ENCODE data around the gene BST1. TPM values are rescaled to one million over a fixed set of nuclear protein-coding genes. Genes with fewer than 3 reads are reported as not detected.

BST1 gene
- total RNA-seq, 2 donors from 2014 or later = 0.99 to 1.6 TPM

- Histone ChIP-seq H3K4me3 (no peak overlapping the region), H3K4me1 (no peaks in the 10 kb centered on the region), H3K36me3 (replicated peaks in 1 of 2; ENCODE audit: insufficient read depth in 1 of 2, low read depth in 2 of 2) (peaks cover 0 to 3% of the 10 kb centered on the region in 2 donors), H3K27me3 (no peaks in the 10 kb centered on the region), H3K27ac (peak overlapping the region in 1 of 4 donors; percentile 57), H3K9me3 (no peaks in the 10 kb centered on the region)
- WGBS, 2 donors = 63 to 83% methylated on average over 3 of the region's 3 CpGs
- DNase-seq = no peak
- ATAC-seq = no peak
- intact Hi-C loops (cut with DNase I) = no loop called here
- no peak for TF ChIP-seq CTCF (IDR thresholded peaks at IDR 0.05)
- no peak for TF ChIP-seq POLR2A (IDR thresholded peaks at IDR 0.05)
Observed at GRCh38 chr4:15691346-15692135, 11.3 kb upstream of the BST1 start.

- DNase-seq (no peak), ATAC-seq (no peak)
- intact Hi-C loops (cut with DNase I) = no loop called here
- WGBS, 2 donors = 80 to 89% methylated on average over 2 of the region's 2 CpGs
- Histone ChIP-seq H3K36me3 (replicated peaks in 1 of 2; ENCODE audit: insufficient read depth in 1 of 2, low read depth in 2 of 2) (no peaks in the 10 kb centered on the region), H3K27me3 (no peaks in the 10 kb centered on the region), H3K4me3 (no peak overlapping the region), H3K9me3 (no peaks in the 10 kb centered on the region), H3K27ac (no peak overlapping the region), H3K4me1 (no peaks in the 10 kb centered on the region)
- no peak for TF ChIP-seq CTCF (IDR thresholded peaks at IDR 0.05)
- no peak for TF ChIP-seq POLR2A (IDR thresholded peaks at IDR 0.05)
Observed at GRCh38 chr4:15692602-15693001, 10.3 kb upstream of the BST1 start.

- Histone ChIP-seq H3K36me3 (replicated peaks in 1 of 2; ENCODE audit: insufficient read depth in 1 of 2, low read depth in 2 of 2) (no peaks in the 10 kb centered on the region), H3K27ac (no peak overlapping the region), H3K27me3 (no peaks in the 10 kb centered on the region), H3K4me1 (no peaks in the 10 kb centered on the region), H3K4me3 (no peak overlapping the region), H3K9me3 (no peaks in the 10 kb centered on the region)
- WGBS, 2 donors = 64 to 68% methylated on average over 4 of the region's 4 CpGs
- no peak for DNase-seq
- TF ChIP-seq POLR2A (IDR thresholded peaks at IDR 0.05) (no peak), CTCF (IDR thresholded peaks at IDR 0.05) (no peak)
- intact Hi-C loops (cut with DNase I) = no loop called here
- no peak for ATAC-seq
Observed at GRCh38 chr4:15694431-15694830, 8.4 kb upstream of the BST1 start.

GRCh38 chr4:15695240-15695699, 7.6 kb upstream of the BST1 start:
- no peaks in the 10 kb centered on the region for H3K36me3 ChIP-seq (replicated peaks in 1 of 2; ENCODE audit: insufficient read depth in 1 of 2, low read depth in 2 of 2)
- 89% methylated on average over 10 of the region's 10 CpGs for WGBS, 2 donors
- H3K27ac ChIP-seq = no peak overlapping the region
- H3K9me3 ChIP-seq = no peaks in the 10 kb centered on the region
- no peaks in the 10 kb centered on the region for H3K4me1 ChIP-seq
- intact Hi-C loops (cut with DNase I) = no loop called here
- no peaks in the 10 kb centered on the region for H3K27me3 ChIP-seq
- no peak overlapping the region for H3K4me3 ChIP-seq
- DNase-seq (no peak), ATAC-seq (no peak)
- TF ChIP-seq CTCF (IDR thresholded peaks at IDR 0.05) (no peak), POLR2A (IDR thresholded peaks at IDR 0.05) (no peak)

GRCh38 chr4:15695729-15696128, 7.1 kb upstream of the BST1 start:
- ATAC-seq = no peak
- no peaks in the 10 kb centered on the region for H3K27me3 ChIP-seq
- 69 to 82% methylated on average over 3 of the region's 3 CpGs for WGBS, 2 donors
- no peak overlapping the region for H3K27ac ChIP-seq
- DNase-seq = no peak
- H3K9me3 ChIP-seq = no peaks in the 10 kb centered on the region
- H3K36me3 ChIP-seq (replicated peaks in 1 of 2; ENCODE audit: insufficient read depth in 1 of 2, low read depth in 2 of 2) = no peaks in the 10 kb centered on the region
- TF ChIP-seq CTCF (IDR thresholded peaks at IDR 0.05) (no peak), POLR2A (IDR thresholded peaks at IDR 0.05) (no peak)
- no peak overlapping the region for H3K4me3 ChIP-seq
- intact Hi-C loops (cut with DNase I) = no loop called here
- H3K4me1 ChIP-seq = no peaks in the 10 kb centered on the region

Measured in body of pancreas (tissue), 4 donors.